ENCODE results near the gene PROB1.
"Not testable (repeated sequence)": the region's sequence is repeated elsewhere in the genome, so short reads cannot be mapped to it uniquely, and the experiment has no call there.

PROB1 gene

DNA sequence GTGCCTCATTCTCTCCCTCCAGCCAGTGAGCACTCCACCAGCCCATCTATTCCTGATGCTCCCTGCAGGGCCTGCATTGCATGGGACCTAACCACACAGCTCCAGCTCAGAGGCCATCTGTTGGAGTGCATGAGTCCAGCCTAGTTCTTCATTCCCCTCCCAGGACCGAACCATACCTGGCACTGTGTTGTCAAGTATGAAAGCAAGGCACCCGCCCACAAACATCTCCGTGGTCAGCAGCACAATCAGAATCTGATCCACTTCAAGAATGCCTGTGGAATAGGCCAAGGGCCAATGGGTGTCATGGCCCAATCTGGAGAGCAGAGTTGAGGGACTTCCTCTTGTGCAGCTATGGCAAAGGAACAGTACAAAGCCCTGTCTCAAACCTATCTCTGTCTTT is 17.7 kb downstream of the PROB1 start:
- DNase-seq (ENCODE audit: low spot score): no peak

DNA sequence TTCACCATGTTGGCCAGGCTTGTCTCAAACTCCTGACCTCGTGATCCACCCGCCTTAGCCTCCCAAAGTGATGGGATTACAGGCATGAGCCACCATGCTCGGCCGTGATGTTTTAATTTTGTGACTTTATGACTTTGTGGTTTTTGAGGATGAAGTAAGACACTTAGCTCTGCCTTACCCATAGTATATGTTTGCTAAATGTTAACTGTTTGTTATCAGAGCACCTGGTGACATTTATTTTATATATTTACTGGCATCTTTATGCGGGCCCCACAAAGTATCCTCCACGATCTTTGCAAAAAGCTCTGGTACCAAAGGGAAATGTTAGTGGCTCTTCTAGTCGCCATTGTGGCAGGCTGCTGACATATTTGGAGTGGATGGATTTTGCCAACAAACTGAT is 18.5 kb downstream of the PROB1 start:
- no peak for DNase-seq (ENCODE audit: low spot score)

DNA sequence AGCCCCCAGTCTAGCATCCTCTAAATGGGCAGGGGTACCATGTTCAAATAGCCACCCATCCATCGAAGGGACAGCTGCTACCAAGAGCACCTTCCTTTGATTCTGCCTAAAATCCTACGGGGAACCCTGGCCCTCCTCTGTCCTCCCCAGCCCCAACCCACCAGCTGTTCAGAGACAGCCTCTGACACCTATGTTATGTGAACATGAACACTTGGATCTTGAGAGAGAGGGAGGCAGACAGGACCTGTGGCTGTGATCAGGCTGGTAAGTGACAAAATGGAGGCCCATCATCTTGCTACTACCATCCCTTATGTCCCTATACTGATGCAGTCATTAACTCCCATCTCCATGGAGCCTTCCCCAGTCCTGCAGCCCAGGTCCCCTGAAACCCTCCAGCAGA is 20.0 kb downstream of the PROB1 start:
- DNase-seq (ENCODE audit: low spot score): no peak

DNA sequence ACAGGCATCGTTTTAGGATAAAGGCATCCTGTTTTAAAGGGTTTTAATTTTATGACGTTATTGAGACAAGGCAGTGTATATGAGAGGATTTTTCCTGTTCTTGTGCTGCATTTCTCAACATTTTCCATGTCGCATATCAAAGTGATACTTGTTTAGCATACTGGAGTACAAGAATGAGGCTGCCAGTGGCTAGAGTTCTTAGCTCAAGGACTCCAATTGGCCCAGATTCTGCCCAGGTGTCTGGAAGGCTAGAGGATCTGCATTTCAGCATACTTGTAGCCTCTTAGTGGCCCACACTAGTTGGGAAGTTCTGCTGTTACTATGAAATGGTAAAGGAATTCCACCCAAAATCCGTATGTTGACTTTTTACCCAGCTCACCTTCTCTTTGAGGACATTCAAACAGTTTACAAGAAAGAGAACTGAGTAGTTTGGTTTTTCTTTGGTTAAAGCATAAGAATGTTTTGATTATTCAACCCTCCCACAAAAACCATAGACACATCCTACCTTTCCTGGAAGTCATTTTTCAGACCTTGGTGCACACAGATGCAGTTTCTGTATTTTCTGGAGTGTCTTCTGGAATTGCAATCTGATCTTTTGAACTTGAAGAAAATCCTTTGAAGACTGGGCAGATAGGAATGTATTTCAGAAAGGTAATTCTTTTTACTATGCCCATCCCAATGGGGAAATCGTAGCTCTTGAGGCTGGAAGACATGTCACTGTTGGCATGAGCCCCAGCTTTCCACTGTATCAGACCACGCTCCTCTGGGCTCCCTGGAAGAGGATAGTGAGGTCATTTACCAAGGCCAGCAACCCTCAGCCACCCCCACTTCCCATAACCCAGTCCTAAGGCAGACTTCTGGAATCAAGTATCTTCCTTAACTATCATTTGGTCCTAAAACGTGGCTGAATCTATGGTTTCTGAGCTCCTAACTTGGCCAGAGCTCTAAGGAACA is 23.1 kb downstream of the PROB1 start:
- DNase-seq (ENCODE audit: low spot score): no peak

DNA sequence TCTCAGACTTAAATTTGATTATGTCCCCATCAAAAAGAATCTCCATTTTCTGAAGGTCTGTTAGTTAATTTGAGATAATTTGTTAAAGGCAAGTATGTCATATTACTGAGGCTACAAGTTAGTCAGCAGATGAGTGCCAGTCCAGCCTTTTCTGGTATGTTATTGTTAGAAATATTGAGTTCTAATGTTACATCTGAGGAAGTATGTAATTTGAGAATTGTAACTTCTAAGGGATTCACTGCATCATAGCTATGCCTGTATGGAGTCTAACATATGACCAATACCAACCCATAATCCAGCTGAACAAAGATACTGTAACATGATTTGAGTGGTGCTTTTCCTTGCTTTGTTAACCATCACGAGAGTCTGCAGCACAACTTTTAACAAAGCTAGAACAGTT is 25.7 kb downstream of the PROB1 start:
- no peak for DNase-seq (ENCODE audit: low spot score)

DNA sequence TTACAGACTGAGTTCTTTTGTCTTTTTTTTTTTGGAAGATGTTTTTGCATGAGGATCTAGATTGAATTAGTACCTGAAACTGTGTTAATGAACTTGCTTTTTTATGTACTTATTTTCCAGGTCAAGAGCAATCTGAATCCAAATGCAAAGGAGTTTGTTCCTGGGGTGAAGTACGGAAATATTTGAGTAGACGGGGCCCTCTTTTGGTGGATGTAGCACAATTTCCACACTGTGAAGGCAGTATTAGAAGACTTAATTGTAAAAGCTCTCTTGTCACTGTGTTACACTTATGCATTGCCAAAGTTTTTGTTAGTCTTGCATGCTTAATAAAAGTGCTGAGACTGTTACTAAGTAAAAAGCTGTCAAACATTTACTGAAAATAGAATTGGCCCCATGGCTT is 26.3 kb downstream of the PROB1 start:
- DNase-seq (ENCODE audit: low spot score): no peak

DNA sequence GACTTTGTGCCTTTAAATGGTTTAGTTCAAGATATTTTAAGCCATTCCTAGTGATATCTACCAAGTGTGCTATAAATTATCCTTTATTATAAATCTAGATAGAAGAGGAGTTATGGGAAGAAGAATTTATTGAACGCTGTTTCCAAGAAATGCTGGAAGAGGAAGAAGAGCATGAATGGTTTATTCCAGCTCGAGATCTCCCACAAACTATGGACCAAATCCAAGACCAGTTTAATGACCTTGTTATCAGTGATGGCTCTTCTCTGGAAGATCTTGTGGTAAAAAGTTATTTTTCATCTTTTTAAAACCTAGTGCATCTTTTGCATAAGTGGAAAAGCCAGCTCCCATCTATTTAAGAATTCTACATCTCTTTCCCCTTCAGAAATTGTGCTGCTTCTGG is 30.4 kb downstream of the PROB1 start:
- no peak for DNase-seq (ENCODE audit: low spot score)

DNA sequence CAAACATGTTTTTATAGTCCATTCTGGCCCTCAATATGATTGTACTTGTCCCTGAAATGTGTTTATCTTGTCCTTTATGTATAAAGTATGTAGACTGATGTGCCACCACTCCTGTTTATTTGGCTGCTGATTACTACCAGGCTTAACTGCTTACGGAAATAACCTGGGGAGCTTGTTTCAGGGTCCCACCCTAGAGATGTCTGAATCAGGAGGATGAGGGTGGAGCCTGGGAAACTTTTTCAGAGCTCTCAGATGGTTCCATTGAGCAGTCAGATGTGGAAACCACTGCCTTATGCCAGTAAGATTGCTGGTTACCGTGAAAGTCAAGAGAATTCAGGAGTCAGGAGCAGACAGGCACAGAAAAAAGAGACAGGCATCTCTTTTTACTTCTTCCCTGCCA is 31.0 kb downstream of the PROB1 start:
- DNase-seq (ENCODE audit: low spot score): no peak

DNA sequence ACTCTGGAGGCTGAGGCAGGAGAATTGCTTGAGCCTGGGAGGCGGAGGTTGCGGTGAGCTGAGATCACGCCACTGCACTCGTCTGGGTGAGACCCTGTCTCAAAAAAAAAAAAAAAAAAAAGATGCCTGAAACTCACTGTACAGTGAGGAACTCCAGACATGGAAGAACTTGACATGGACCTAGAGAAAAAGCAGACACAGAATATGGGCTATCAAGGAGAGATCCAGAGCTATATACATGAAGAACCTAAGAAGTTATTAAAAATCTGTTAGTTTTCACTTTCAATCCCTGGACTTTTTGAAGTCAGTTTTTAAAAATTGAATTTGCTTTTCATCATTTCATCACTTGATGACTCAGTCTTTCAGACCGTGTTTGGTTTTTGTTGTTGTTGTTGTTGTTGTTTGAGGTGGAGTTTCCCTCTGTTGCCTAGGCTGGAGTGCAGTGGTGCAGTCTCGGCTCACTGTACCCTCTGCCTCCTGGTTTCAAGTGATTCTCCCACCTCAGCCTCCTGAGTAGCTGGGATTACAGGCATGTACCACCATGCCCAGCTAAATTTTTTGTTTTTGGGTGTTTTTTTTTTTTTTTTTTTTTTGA is 33.0 kb downstream of the PROB1 start:
- no peak for DNase-seq (ENCODE audit: low spot score)

DNA sequence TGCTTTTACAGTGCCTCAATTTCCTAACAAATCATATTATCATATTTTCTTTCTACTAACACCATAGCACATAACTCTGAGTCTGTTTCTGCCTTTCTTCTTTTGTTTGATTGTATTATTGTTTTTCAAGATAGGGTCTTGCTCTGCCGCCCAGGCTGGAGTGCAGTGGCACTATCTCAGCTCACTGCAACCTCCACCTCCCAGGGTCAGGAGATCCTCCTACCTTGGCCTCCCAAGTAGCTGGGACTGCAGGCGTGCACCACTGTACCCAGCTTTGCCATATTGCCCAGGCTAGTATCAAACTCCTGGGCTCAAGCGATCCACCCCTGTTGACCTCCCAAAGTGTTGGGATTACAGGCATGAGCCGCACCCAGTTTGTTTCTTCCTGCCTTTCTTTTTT is 34.5 kb downstream of the PROB1 start:
- no peak for DNase-seq (ENCODE audit: low spot score)

DNA sequence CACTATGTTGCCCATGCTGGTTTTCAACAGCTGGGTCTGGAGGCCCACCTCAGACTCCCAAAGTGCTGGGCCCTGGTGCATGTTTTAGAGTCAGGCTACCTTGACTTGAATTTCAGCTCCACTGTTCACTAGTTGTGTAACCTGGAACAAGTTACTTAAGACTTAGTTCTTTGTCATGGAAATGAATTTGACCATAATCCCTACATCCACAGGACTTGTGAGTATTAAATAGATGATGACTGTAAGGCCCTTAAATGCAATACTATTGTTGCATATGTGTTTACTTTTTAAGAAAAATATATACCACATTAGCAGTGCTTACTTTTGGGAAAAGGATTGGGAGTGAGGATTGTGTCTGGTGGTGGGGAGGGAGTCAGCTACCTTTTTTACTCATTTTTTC is 36.8 kb downstream of the PROB1 start:
- DNase-seq (ENCODE audit: low spot score): no peak

DNA sequence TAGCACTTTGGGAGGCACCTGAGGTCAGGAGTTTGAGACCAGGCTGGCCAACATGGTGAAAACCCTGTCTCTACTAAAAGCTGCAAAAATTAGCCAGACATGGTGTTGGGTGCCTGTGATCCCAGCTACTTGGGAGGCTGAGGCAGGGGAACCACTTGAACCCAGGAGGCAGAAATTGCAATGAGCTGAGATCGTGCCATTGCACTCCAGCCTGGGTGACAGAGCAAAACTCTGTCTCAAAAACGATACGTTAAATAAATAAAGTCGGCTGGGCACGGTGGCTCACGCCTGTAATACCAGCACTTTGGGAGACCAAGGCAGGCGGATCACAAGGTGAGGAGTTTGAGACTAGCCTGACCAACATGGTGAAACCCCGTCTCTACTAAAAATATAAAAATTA is 39.0 kb downstream of the PROB1 start:
- DNase-seq (ENCODE audit: low spot score): not testable (repeated sequence)

DNA sequence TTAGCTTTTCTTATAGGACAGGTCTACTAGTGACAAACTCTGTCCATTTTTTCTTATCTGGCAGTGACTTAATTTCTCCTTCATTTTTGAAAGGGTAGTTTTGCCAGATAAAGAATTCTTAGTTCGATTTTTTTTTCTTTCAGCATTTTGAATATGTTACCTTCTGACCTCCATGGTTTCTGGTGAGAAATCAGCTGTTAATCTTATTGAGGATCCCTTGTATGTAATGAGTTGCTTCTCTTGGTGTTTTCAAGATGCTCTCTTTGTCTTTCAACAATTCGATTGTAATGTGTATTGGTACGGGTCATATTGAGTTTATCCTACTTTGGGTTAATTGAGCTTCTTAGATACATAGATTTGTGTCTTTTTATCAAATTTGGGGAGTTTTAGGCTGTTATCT is 40.7 kb downstream of the PROB1 start:
- DNase-seq (ENCODE audit: low spot score): no peak

DNA sequence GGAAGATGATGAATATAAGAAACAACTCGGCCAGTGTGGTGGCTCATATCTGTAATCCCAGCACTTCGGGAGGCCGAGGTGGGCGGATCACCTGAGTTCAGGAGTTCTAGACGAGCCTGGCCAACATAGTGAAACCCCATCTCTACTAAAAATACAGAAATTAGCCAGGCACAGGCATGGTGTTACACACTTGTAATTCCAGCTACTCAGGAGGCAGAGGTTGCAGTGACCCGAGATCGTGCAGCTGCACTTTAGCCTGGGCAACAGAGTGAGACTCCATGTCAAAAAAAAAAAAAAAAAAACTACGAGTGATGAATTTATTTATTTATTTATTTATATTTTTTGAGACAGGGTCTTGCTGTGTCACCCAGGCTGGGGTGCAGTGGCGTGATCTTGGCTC is 47.0 kb downstream of the PROB1 start:
- not testable (repeated sequence) for DNase-seq (ENCODE audit: low spot score)

DNA sequence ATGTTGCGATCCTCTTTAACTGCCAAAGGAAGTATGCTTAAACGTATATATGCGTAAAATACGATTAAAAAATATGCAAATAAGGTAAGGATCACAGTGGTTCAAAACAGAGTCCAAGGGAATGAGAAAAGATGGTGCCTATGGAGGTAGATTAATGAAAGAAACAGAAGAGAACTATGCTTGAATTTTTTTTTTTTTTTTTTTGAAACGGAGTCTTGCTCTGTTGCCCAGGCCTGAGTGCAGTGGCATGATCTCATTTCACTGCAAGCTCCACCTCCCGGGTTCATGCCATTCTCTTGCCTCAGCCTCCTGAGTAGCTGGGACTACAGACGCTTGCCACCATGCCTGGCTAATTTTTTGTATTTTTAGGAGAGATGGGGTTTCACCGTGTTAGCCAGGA is 49.5 kb downstream of the PROB1 start:
- not testable (repeated sequence) for DNase-seq (ENCODE audit: low spot score)

DNA sequence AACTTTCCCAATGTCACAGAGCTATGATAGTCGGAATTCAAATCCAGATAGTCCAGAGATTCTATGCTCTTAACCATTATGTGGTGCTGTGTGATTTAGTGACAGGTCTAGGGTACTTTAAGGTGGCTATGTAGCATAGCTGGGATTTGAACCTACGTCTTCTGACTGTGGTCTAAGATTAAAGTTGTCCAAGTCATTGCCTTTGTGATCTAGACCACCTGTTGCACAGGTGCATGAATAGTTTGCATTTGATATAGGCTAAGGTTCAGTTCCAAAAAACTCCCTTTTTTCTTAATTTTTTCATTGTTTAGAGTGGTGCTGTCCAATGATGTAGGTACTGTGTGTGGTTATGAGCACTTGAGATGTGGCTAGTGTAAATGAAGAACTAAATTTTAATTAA is 50.7 kb downstream of the PROB1 start:
- no peak for DNase-seq (ENCODE audit: low spot score)

DNA sequence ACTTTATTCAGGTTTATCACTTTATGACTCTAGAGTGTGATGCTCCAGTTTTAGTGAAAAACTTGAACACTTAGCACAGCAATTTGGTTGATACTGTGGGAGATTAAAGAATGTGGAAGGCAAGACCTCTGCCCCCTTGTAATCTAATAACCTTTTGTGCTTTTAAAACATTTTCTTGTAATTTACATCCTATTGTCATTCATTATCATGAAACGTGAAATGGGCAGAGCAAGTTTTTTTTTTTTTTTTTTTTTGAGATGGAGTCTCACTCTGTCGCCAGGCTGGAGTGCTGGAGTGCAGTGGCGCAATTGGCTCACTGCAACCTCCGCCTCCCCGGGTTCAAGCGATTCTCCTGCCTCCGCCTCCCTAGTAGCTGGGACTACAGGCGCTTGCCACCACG is 51.4 kb downstream of the PROB1 start:
- no peak for DNase-seq (ENCODE audit: low spot score)

DNA sequence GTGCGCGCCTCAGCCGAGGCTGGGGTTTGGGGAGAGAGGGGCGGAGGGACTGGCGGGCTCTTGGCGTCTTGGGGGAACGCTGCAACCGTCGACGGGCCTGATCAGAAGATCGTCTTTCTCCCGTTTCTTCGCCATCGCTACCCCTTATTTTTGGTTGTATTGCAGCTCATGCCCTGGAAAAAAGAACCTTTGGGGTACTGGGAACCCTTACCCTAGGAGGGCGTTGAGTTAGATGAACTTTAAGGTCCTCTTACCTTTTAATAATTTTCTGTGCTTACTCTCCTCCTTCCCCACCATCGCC is 52.5 kb downstream of the PROB1 start:
- DNase-seq (ENCODE audit: low spot score): no peak

DNA sequence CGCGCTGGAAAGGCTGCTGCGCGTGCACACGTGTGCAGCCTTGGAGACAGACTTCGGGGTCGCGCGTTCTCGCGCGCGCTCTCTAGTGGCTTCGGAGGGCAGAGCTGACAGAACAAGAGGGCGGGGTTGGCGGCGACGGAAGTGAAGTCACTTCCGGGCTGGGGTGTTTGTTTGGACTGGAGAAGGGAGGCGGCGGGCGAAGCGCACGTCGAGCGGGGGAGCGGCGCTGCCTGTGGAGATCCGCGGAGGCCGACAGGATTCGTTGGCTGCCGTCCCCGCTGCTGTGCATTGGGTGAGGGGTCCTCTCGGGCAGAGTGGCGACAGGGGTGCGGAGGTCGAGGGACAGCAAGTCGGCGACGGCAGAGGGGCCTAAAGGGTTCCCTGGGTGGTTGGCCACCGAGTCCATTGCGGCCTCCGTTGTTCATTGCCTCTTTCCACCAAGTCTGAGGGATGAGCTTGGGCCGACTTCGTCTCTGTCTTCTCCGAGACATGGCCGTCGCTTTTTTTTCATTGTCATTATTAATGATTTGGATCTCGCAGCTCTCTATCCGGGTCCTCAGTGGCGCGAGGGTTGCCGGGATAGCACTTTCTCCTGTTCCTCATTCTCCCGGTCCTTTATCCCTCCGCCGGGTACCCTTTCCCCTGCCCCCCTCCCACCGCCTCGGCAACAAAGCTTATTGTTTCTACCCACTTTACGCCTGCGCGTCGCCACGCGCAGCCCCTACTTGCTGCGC is 53.0 kb downstream of the PROB1 start, which contains the start of gene PAIP2:
PAIP2 (plus strand) TSS at position 166 of the 734 bp plus-strand sequence. CDS start 21,931 bp downstream, outside the sequence.
- DNase-seq (ENCODE audit: low spot score): peak; percentile 82

DNA sequence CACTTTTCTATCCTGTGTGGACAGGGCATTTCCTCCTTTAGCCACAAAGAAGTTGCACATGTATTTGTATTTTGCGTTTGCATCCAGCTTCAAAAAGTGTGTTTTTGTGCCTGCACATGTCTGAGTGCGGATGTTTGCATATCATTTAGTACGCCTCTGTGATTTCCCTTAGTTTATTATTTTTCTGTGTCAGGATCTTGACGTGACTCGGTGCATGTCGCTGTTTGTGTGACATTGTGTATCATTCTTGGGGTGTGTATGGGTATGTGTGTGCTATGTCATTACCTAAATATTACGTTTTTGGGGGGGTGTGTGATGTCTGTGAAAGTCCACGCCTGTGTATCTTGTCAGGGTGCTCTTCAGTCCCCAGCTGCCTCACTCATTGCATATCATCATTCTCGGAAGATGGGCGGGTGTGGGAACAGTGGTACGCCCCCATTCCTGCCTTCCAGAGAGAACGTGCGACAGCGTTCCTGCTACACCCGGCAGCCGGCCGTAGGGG is 53.7 kb downstream of the PROB1 start:
- DNase-seq (ENCODE audit: low spot score): no peak

Measured in HuH-7 (cell line).